ENCODE data around the gene ARHGAP27.
"Not testable (repeated sequence)": the region's sequence is repeated elsewhere in the genome, so short reads cannot be mapped to it uniquely, and the experiment has no call there.

The ARHGAP27 gene

DNA sequence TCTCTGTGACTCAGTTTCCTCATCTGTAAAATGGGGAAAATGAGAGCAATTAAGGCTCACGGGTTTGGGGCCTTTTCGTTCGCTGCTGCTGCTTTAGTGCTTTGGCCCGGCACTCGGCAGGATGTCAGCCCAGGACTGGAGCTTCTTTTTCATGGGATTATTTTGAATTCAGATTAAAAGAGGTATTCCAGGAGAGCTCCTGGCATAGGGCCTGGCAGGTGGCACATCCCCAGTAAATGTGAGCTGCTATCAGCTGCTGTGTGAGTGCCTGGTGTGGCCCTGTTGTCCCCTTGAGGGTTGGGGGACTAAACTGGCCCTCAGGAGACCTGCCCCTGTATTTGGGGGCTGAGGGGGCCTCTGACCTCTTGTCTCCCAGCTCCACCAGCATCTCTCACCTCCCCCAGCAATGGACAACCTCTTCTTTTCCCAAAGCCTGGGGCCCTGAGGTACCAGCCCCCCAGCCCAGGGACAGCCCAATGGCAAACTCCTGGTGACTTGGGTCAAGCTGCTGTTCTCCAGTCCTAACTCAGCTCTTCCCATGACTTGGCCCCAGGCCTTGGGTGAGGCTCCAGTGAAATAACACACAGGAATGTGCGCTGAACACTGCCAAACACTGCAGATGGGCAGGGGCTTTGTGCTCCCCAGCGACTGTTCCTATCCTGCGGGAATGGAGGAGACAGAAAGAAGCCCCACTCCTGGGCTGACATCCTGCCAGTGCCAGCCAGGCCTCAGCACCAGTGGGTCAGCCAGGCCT, 14.4 kb upstream of the ARHGAP27 start:
- FAIRE-seq: not testable (repeated sequence)

DNA sequence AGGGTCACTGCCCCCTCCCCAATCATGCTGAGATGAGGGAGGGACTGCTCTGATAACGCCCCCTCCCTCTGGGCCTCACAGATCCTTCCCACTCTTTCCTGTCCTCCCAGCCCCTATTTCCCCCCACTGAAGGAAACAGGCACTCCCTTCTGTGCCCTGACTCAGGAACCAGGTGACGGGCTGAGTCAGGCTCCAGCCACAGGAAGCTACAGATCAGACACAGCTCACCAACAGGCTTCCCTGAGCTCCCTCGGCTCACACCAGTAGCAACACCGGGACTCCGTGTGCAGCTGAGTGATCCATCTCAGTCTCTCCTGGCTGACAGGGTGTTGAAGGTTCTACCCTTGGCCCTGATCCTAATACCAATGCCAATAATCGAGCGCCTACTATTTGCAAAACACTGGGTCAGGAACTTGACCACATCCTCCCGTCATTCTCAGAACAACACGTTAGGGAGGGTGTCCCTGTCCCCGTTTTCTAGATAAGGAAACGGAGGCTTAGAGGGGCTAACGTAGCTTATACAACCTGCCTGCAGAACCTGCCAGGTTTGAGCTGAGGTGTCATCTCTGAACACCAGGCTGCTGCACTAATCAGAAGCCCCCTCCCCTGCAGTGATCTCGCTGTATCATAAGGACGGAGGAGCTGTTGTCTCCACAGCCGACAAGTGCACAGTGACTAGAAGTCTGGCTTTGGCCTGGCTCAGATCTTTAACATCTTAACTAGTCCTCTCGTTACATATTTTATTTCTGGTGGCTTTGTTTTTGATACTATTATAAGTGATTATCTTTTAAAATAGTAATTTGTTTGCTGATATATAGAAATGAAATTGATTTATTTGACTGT, 13.5 kb upstream of the ARHGAP27 start:
- FAIRE-seq: not testable (repeated sequence)

DNA sequence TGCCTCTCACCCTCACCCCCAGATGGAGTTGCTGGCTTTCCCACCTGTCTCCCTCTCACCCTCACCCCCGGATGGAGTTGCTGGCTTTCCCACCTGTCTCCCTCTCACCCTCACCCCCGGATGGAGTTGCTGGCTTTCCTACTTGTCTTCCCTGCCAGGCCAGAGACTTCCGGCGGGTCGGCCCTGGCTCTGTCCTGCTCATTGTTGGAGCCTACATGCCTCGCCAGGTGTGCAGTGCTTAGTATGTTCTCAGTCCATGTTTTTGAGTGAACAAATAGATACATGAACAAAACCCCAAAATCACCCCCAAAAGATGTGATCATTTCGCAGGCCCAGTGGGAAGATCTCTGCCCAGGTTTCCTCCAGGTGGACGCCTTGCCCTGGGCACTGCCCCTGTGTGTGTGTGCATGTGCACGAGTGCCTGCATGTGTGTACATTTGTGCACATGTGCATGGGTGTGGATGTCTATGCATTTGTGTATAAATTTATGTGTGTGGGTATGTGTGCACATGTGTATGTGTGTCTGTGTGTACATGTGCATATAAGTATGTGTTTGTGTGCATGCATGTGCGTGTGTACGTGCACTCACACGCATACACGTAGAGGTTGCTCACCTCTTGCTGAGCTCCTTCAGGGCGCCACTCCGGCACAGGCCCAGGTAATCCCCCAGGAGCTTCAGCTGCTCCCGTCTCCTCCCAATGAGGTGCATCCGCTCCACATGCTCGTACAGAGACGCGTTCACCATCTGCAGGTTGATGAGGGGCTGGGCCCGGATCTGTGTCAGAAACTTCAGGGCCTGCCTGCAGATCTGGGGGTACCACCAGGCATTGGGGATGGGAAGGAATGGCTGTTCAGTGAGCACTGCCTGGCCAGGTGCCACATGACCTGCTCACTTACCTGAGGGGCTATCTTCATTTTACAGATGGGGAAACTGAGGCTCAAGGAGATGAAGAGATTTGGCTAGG, 12.5 kb upstream of the ARHGAP27 start:
- not testable (repeated sequence) for FAIRE-seq

DNA sequence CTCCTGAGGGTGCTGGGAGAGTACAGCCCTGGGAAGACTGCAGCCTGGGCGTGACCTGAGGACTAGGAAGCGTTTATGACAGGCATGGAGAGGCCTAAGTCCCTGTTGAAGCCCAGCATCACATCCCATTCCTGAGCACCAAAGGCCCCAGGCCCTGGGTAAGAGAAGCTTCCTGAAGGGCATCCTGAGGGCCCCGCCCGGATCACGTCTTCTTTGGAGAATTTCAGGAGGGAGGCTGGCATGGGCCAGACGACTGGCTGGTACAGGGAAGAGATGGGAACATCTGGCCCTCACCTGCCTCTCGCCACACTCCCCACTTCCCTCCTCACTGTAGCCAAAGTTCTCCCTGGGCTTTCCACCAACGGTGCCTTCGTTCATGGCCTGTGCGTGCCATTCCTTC, 11.6 kb upstream of the ARHGAP27 start:
- FAIRE-seq: not testable (repeated sequence)

DNA sequence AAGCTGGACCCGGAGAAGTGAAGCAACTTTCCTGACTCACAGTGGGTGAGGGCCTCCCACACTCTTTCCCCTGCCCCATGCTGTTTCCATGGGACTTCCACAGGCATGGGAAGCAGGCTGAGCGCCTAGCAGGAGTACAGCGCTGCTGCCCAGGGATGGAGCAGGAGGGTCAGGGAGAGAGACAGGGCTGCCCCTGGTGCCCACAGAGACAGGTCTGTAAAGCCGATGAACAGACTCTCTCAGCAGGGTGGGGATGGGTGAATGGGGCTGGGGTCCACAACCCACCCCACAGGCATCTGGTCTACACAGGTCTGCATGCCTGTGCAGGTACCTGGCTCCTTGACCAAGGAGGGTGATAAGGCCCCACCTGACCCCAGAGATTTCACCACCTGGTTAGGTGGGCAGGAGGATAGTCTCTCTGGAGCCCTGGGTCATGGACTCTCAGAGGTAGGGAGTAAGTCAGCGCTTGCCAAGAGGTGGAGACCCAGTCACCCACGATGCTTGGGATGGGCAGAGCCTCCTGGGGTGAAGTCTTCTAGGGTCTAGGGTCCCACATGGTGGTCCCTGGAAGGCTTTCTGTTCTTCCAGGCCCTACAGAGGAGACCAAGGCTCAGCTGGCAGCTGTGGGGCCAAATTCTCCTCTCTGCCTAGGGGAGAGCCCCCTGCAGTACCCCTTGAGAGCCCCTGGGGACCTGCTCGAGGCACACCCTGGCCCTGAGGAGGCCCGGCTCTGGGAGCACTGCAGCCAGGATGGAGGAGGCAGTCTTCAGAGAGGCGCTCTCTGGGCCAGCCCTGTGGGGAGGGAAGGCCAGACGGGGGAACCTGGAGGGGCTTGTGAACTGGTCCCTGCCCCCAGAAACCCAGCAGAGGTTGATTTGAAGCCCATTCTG, 10.9 kb upstream of the ARHGAP27 start:
- not testable (repeated sequence) for FAIRE-seq

DNA sequence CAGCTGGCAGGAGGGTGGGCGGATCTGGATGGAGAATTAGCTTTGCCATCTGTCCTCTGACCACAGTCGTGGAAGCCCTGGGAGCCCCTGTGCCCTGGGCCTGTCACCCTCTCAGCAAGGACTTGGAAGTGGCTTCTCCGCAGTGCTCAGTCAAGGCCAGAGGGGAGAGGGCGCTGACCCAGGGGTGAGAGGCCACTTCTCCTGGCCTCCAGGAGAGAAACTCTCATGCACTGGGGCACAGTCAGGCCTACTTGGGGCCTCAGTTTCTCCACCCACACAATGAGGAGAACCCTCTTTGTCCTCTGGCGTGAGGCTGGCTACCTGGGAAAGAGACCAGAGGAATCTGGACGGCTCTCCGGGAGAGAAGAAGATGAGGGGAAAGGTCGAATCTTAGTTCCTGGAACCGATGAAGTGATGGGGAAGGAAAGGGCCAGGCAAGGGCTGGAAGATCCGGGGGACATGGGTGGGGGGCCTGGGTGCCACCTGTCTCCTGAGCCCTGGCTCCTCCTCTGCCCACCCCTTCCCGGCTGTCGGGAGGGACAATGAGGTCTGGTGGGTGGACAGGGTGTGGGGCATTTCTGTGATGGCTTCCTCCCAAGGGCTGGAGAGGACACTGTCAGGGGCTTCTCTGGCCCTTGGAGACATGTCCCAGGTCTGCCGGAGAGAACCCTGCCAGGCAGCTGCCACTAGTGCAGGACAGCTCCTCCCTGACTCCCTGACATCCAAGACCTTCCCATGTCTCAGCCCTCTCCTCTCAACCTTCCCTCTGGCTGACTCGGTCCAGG, 9.0 kb upstream of the ARHGAP27 start:
- FAIRE-seq: no peak

DNA sequence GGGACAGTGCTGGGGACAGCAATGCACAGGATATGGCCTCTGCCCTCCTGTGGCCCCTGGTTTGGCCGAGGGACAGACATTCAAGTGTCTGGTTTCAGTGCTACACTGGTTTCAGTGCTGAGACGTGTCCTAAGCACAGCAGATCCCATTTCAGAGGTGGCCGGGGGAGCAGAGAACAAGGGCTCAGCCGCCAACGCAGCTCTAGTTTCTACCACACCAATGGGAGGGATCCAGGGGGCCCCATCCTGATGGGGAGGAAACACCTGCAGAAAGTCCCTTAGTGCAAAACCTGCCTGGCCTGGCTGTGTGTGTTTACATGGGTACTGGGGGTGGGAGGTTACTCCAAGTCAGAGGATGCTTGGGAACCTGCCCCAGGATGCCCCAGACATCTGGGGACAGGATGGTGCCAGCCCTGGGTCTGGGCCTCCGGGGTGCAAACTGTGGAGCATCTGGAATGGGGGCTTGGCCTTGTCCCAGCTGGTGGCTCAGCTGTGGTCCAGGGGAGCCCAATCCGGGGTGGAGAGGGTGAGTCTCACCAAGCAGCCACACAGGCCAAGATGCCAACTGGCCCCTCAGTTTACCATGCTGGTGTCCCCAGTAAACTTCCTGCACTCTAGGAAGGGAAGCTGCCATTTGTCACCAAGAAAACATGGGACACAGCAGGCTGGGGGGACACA, 8.3 kb upstream of the ARHGAP27 start:
- not testable (repeated sequence) for FAIRE-seq

DNA sequence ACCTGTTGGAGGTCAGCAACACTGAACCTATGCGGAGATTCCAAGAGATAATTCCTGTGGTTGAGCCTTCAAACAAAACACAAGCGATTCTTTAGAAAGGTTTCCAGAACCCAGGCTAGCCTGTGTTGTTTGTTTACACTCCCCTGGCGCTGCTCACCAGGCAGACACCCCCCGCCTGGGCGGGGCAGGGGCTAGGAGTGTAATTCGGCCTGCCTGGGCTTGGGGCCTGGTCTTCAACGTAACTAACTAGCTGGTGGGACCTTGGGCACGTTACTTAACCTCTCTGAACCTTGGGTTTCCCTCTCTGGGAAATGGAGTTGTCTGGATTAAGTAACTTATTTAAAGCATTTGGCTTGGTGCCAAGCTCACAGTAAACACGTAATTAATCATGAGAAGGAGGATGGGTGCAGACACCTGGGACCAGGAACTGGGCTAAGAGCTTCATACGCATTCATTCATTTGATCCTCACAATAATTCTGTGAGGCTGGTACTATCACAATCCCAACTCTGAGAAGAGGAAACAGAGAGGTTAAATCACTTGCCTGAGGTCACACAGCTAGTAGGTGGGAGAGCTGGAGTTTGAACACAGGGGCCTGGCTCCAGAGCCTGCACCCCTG, 7.6 kb upstream of the ARHGAP27 start:
- no peak for FAIRE-seq

DNA sequence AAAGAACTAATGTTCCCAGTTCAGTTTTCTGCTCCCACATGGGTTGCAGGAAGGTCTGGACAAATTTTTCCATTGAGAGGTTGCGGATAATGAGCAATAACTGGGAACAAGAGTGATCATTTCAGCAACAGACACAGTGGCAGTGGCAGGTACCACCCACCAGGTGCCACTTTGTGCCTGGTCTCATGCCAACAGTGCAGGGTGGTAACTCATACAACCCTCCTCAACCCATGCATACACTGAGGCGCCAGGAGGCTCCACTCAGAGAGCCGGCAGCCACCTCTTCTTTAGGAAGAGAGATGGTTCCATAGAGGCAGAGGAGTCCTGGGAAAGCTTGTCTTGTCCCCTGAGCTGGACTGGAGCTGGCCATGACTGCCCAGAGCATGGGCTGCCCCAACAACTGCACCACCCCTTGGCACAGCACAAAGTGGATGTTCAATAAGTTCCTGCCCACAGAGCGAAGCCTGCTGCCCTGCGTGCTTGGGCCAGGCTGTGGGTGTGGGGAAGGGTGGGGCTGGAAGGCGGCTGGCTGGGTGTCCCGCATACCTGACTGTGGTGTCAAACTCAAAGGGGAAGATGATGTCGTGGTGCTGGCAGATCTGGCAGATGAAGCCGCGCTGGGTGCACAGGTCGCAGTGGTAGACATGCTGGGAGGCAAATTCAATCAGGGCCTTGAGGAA, 6.4 kb upstream of the ARHGAP27 start:
- FAIRE-seq: no peak

DNA sequence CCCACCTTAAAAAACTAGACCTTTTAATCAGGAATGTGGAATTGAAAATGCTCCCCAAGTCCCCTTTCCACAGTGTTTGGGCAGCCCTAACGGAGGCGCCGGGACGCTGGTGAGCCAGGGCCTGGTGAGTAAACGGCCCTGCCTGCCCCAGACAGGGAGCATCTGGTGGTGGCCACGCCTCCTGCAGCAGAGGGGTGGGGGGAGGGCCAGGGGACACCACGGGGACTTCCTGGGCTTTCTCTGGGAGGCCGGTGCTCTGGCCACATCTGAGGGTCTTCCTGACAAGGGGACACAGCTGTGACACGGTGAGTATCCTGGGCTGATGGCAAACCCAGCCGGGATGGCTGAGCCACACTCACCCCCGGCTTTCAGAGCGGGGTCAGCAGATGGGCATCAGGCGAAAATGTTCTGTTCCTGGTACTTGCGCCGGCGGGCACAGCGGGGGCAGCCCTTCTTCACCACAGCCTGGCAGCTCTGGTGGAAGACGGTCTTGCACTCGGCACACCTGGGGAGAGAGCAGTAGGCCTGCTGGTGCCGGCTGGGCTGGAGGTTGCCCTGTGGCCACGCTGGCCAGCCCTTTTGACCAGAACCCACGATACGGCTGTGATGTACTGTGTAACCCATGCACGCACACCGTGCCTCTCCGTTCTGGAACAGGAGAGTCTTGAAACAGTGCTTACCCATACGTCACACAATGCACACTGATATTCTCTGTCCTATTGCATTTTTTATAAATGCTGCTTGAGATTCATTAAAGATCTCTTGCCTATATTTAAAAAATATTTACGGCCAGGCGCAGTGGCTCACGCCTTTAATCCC, 5.0 kb upstream of the ARHGAP27 start:
- no peak for FAIRE-seq

DNA sequence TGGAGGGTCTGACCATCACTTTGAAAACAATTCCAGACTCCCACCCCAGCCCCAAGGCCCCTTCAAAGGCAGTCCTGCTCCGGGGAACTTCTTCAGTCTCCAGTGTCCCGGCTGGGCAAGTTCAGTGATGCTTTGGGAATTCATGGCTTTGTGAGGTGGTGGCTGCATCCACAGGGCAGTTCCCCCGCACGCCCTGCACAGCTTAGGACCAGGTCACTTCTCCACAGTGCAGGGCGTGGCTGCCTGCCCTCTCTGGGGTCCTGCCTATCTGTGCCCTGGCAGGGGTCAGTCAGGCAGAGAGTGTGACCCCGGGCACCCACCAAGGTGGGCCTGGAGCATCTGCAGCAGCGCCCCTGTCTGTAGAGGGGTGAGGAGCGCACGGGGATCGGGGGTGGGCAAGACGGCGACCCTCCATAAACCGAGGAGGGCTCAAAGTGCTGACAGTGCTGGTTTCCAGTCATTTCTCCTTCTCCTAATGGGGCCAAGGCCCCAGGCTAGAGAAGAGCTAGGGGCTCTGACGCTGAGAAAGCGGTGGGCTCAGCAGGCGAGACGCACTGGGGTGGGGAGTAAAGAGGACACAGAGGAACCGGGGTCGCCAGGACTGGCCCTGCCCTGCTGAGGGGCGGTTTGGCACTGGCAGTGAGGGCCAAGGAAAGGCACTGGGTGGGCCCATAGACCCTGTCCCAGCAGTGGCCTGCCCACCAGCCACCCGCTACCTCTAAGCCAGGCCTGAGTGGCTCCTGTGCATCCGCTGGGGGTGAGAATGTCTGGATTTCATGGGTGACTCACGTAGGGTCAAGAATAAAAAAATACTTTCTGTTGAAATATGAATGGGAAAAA, 4.2 kb upstream of the ARHGAP27 start:
- FAIRE-seq: no peak

DNA sequence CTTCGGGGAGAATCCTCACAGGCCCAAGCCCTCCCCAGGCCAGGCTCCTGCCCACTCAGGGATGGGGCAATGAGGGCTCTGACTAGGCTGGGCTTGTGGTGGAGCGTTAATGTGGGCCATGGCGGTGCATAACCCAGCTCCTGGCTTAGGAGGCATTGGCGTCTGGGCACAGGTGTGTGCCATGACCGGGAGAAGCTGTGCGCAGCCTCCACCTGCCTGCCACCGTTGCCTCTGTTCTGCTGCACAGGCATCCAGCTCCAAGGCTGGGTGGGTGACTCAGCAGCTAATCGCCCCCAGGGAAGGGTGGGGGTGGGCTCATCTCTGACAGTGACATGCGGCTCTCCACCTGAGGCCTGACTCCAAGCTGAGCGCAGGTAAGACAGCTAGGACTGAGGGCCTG, 3.5 kb upstream of the ARHGAP27 start:
- no peak for FAIRE-seq

DNA sequence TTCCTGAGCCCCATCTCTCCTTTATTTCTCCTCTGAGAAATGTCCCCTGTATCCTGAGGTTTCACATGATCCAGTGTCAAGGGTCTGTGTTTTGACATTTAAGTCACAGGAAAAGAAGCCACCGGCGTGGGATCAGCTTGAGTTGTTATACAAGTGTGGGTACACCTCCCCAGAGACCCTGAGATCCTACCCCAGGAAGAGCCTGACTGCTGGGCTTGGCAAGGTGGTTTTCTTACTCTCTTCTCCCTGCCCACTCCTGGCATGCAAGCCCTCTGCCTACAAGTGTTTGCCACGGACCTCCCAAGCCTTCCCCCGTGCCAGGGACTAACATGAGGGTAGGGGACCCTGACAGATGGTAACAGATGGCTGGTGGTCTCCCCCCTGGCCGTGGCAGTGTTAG, 2.8 kb upstream of the ARHGAP27 start:
- no peak for FAIRE-seq

DNA sequence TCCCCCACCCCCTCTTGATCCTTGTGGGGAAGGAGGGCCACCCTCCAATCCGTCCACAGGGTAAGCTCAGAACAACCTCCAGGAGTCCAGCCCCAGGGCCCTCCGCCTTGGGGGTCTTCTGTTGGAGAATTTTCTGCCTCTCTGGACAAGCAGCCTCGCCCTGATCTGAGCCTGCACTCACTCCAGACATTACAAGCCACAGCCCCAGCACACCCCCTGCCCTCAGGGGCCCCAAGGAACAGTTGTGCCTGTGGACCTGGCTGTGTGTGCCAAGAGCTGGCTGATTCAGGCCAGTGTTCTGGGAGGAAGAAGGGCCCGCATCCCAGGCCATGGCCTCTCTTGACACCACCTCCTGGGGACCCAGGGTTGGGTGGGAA, 477 bp upstream of the ARHGAP27 start:
- FAIRE-seq: no peak

DNA sequence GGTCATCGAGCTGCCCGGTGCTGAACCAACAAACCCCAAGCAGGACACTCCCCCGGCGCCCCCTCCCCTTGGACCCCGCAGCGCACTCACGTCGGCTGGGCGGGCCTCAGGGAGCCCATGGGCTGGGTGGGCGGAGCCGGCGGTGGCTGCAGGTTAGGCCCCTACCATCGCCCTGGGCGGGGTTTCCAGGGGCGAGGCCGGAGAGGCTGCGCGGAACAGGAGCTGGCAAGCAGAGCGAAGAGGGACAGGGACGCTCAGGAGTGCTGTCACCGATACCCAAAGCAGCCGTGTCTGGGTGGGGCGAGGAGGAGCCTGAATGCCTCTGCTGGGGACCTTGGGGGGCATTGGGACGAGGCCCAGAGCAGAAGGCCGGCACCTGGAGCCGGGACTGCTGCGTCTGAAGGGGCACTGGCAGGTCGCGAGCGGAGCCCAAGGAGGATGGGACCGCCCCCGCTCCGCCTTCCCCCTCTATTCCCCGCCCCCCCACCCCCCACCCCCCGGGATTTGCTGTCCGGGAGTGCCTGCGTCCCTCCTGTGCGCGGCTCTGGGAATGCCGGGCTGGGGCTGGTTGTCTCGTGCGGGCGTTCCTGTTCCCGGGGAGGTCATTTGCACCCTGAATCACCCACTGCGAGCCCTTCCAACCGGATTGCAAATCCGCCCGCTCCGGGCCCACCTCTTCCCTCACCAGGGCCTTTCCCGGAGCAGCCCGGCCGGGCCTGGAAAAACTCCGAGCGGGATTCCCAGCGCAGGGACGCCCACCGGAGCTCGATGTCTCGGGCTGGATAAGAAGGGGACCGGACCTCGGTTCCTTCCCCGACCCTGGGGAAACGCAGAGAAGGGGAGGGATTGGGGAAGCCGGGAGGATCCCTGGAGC, 902 bp downstream of the ARHGAP27 start:
- no peak for FAIRE-seq

DNA sequence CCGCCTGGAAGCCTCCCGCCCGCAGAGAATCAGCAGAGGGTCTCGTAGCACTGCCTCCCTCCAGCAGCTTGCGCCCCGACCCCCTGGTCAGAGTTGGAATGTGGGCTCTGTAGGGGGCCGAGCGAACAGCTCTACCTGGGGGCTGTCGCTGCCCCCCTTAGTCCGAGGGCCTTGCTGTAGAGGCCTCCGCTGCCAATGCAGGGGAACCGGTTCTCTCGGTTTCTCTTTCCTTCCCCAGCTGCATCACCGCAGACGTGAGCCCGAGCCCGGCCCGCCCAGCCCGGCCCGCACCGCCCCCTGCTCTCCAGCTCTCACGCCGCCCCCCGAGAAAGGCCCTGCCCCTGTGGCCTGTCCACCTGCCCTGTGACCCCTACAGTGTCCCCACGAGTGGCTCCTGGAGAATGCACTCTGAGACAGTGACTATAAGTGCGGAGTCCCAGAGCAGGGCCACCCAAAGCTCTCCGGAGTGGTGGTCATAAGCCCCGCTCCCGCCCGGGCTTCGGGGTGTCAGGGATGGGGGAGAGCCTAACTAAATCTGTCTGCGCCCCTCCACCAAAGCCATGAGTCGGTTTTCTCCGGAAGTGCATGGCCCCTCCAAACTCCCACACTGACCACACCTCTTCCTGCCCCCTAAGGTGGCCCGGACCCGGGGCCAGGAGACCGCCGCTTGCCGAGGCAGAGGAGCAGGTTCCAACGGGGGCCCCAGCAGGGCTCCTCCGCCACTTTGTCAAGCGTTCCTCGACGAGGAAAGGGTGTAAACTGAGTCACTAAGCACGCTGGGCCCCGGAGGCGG, 1.7 kb downstream of the ARHGAP27 start:
- no peak for FAIRE-seq

Measured in islet of Langerhans (tissue), 1 donor.